ENCODE measurements around the gene PTPRH.

The PTPRH gene, protein sequence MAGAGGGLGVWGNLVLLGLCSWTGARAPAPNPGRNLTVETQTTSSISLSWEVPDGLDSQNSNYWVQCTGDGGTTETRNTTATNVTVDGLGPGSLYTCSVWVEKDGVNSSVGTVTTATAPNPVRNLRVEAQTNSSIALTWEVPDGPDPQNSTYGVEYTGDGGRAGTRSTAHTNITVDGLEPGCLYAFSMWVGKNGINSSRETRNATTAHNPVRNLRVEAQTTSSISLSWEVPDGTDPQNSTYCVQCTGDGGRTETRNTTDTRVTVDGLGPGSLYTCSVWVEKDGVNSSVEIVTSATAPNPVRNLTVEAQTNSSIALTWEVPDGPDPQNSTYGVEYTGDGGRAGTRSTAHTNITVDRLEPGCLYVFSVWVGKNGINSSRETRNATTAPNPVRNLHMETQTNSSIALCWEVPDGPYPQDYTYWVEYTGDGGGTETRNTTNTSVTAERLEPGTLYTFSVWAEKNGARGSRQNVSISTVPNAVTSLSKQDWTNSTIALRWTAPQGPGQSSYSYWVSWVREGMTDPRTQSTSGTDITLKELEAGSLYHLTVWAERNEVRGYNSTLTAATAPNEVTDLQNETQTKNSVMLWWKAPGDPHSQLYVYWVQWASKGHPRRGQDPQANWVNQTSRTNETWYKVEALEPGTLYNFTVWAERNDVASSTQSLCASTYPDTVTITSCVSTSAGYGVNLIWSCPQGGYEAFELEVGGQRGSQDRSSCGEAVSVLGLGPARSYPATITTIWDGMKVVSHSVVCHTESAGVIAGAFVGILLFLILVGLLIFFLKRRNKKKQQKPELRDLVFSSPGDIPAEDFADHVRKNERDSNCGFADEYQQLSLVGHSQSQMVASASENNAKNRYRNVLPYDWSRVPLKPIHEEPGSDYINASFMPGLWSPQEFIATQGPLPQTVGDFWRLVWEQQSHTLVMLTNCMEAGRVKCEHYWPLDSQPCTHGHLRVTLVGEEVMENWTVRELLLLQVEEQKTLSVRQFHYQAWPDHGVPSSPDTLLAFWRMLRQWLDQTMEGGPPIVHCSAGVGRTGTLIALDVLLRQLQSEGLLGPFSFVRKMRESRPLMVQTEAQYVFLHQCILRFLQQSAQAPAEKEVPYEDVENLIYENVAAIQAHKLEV

DNA sequence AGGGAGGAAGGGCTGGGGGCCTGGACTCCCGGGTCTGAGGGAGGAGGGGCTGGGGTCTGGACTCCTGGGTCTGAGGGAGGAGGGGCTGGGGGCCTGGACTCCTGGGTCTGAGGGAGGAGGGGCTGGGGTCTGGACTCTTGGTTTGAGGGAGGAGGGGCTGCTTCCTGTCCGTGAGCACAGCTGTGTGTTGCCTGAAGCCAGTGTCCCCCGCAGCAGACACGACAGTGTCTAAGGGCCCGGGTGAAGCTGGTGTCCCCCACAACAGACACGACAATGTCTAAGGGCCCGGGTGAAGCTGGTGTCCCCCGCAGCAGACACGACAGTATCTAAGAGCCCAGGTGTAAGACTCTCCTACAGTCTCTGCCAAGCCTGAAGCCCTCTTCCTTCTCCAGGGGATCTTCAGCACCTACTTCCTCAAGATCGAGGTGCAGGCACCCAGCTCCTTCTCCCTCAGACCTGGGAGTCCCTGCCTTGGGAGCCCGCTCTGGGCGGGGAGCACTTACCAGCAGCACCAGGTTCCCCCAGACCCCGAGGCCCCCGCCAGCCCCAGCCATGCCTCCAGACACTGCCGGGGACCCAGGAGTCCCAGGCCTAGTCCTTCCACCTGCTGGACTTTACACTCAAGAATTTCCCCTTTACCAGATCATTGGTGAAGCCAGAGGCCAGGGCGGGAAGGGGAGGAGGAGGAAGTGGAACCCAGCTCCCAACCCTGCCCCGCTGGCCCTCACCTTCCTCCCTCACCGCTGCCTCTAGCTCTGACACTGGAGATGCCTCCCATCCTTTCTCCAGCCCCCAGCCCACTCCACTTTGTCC is at the start of gene PTPRH:
Gene PTPRH, minus strand, starts transcription at position 622 of the 813 bp plus-strand sequence. Its CDS starts 68 bp downstream, at position 554.
- POLR2A ChIA-PET (ENCODE audit: low non-redundant PET): interaction anchor here (0.6 to 1.1 kb wide), 2 partner anchors 42 to 378 kb away, joined by 3 to 8 read pairs; no protein-coding TSS in a partner anchor
- no peak for TF ChIP-seq CTCF (conservative IDR thresholded peaks at IDR 0.05; ENCODE audit: low read depth)
- peak within 1 kb of the TSS; percentile 93 for H3K27ac ChIP-seq
- CTCF ChIA-PET: interaction anchor here (0.5 kb wide), 1 partner anchor 132 kb away, joined by 3 read pairs; no protein-coding TSS in a partner anchor
- DNase-seq (ENCODE audit: low spot score): no peak

DNA sequence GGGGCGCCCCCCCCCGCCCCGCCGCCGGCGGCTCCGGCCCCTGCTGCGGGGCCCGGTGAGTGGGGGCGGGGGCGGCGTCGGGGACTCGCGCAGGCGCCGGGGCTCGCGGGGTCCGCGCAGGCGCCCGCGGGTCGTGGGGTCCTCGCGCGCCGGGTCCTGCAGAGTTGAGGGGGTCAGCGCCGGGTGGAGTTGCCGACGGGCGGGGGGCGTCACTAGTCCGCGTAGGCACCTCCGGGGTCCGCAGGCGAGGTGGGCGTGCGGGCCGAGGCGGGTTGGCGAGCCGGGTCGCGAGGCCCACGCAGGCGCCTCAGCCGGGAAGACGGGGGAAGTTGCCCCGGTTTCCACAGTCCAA is 49.2 kb upstream of the PTPRH start:
- no peak for TF ChIP-seq CTCF (conservative IDR thresholded peaks at IDR 0.05; ENCODE audit: low read depth)
- H3K27ac ChIP-seq: peak overlapping the region; percentile 99
- no peak for DNase-seq (ENCODE audit: low spot score)
- ChIA-PET CTCF (no interaction called here), POLR2A (ENCODE audit: low non-redundant PET) (interaction anchor here (1.0 to 1.3 kb wide), 2 partner anchors 10 to 42 kb away, joined by 3 to 5 read pairs; no protein-coding TSS in a partner anchor)

DNA sequence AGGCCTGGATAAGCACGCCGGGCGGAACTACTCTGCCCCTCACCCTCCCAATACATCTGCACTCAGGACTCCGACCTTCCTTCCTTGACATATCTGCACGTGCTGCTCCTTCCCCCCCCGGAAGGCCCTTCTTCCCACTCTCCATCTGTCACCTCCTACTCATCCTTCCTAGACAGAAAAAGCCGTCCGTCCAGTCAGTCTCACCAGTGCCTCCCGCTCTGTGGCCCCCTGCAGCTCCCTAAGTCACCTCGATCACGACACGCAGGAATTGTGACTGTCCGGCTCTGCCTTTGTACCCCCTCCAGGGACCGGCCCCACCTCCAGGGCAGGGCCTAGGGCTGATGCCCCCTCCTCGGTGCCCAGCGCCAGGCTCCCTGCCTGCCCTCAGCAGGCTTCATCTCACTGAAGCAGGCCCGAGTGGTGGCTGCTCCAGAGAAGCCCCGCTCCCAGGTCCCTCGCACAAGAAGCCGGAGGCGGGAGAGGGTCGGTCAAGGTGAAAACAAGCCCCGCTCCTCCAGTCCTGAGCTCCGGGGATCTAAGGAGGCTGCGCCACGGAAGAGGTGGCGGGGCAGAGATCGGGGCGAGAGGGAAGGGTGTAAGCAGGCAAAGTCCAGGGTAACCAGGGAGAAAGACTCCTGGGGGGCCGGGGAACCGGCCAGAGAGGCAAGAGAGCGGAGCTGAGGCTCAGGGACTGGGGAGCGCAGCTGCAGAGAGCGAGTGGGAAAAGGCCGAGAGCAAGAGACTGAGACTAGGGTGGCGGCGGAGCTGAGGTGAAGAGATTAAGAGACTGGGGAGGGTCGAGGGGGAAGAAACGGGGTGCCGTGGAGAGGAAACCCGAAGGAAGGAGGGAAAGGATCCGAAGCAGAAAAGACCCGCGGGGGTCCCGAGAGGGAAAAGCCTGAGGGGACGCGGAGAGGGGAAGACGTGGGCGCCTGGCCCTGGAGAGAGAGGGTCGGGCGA is 48.4 kb upstream of the PTPRH start:
- POLR2A ChIA-PET (ENCODE audit: low non-redundant PET): interaction anchor here (0.6 kb wide), 1 partner anchor 14 kb away, joined by 3 read pairs; no protein-coding TSS in a partner anchor

DNA sequence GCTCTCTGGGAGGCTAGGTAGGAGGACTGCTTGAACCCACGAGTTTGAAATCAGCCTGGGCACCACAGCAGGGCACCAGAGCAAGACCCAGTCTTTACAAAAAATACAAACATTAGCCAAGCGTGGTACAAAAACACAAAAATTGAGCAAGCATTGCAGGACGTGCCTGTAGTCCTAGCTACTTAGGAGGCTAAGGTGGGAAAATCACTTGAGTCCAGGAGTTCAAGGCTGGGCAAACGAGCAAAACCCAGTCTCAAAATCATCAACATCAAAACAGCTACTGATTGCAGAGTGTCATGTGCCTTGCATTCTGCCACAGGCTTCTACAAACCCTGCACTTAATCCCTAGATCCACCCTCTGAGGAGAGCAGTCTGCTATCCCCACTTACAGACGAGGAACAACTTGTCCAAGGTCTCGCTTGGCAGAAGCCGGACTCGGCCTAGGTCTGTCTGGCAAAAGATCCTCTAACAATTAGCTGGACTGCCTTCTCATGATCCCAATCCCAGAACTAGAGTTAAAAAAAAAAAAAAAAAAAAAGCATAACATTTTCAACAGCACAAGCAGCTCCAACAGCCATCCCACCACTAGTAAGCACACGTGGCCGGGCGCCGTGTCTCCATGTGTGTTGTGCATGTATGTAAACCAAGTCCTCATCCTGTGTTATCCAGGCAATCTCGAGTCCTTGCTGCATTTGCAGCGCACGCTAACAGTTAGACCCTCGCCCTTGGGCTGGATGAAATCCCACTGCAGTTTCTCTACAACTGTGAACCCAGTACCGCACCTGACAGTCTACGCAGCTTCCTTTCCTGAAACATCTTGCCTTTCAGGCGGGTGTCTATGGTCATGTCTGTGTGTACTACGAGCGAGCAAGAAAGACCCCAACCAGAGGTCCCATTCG is 47.5 kb upstream of the PTPRH start:
- no peak for TF ChIP-seq CTCF (conservative IDR thresholded peaks at IDR 0.05; ENCODE audit: low read depth)
- peak overlapping the region; percentile 99 for H3K27ac ChIP-seq
- POLR2A ChIA-PET (ENCODE audit: low non-redundant PET): interaction anchor here (0.6 kb wide), 1 partner anchor 13 kb away, joined by 3 read pairs; no protein-coding TSS in a partner anchor
- CTCF ChIA-PET: interaction anchor here (0.7 to 0.9 kb wide), 2 partner anchors 95 to 127 kb away, joined by 3 read pairs; partner anchors contain the start of gene TMEM238
- no peak for DNase-seq (ENCODE audit: low spot score)

More for the DNA sequence above, 48.4 kb upstream of the PTPRH start:
- TF ChIP-seq CTCF (conservative IDR thresholded peaks at IDR 0.05; ENCODE audit: low read depth): no peak
- DNase-seq (ENCODE audit: low spot score): peak; percentile 50
- CTCF ChIA-PET: interaction anchor here (0.7 to 0.9 kb wide), 2 partner anchors 94 to 126 kb away, joined by 3 read pairs; partner anchors contain the start of gene TMEM238
- H3K27ac ChIP-seq: peak overlapping the region; percentile 99

Data from RWPE1 (cell line).